ENCODE measurements around the gene GPR15LG.
"Not testable (repeated sequence)": the region's sequence is repeated elsewhere in the genome, so short reads cannot be mapped to it uniquely, and the experiment has no call there.

GPR15LG gene

GRCh38 chr10:84160663-84161362, 12.8 kb upstream of the GPR15LG start:
- in situ Hi-C loops (cut with MboI; ENCODE audit: low pct_unique_long_range_greater_than_20kb, low sequenced_read_pairs) = no loop called here
- no peak for DNase-seq

GRCh38 chr10:84163996-84164395, 9.6 kb upstream of the GPR15LG start:
- no peak for DNase-seq
- in situ Hi-C loops (cut with MboI; ENCODE audit: low pct_unique_long_range_greater_than_20kb, low sequenced_read_pairs) = no loop called here

GRCh38 chr10:84164442-84164841, 9.2 kb upstream of the GPR15LG start:
- in situ Hi-C loops (cut with MboI; ENCODE audit: low pct_unique_long_range_greater_than_20kb, low sequenced_read_pairs) = no loop called here

GRCh38 chr10:84166620-84167288, 6.8 kb upstream of the GPR15LG start:
- DNase-seq = no peak
- in situ Hi-C loops (cut with MboI; ENCODE audit: low pct_unique_long_range_greater_than_20kb, low sequenced_read_pairs) = no loop called here

More at GRCh38 chr10:84164442-84164841, 9.2 kb upstream of the GPR15LG start:
- DNase-seq = no peak

GRCh38 chr10:84167289-84167653, 6.3 kb upstream of the GPR15LG start:
- in situ Hi-C loops (cut with MboI; ENCODE audit: low pct_unique_long_range_greater_than_20kb, low sequenced_read_pairs); DNase-seq: not testable (repeated sequence)

GRCh38 chr10:84168382-84168781, 5.2 kb upstream of the GPR15LG start:
- in situ Hi-C loops (cut with MboI; ENCODE audit: low pct_unique_long_range_greater_than_20kb, low sequenced_read_pairs); DNase-seq: not testable (repeated sequence)

- DNase-seq; in situ Hi-C loops (cut with MboI; ENCODE audit: low pct_unique_long_range_greater_than_20kb, low sequenced_read_pairs): not testable (repeated sequence)
Observed at GRCh38 chr10:84171237-84171636, 2.4 kb upstream of the GPR15LG start.

GRCh38 chr10:84171700-84172466, 1.7 kb upstream of the GPR15LG start:
- DNase-seq; in situ Hi-C loops (cut with MboI; ENCODE audit: low pct_unique_long_range_greater_than_20kb, low sequenced_read_pairs): not testable (repeated sequence)

GRCh38 chr10:84172467-84173356, 889 bp upstream of the GPR15LG start:
- DNase-seq = no peak
- in situ Hi-C loops (cut with MboI; ENCODE audit: low pct_unique_long_range_greater_than_20kb, low sequenced_read_pairs) = no loop called here

GRCh38 chr10:84175436-84175835, 1.8 kb downstream of the GPR15LG start:
- DNase-seq = no peak
- in situ Hi-C loops (cut with MboI; ENCODE audit: low pct_unique_long_range_greater_than_20kb, low sequenced_read_pairs) = no loop called here

GRCh38 chr10:84176351-84176750, 2.8 kb downstream of the GPR15LG start:
- no peak for DNase-seq
- in situ Hi-C loops (cut with MboI; ENCODE audit: low pct_unique_long_range_greater_than_20kb, low sequenced_read_pairs) = no loop called here

GRCh38 chr10:84176836-84177474, 3.4 kb downstream of the GPR15LG start:
- in situ Hi-C loops (cut with MboI; ENCODE audit: low pct_unique_long_range_greater_than_20kb, low sequenced_read_pairs) = no loop called here
- no peak for DNase-seq

- in situ Hi-C loops (cut with MboI; ENCODE audit: low pct_unique_long_range_greater_than_20kb, low sequenced_read_pairs) = no loop called here
- no peak for DNase-seq
Observed at GRCh38 chr10:84177541-84178141, 4.0 kb downstream of the GPR15LG start.

- in situ Hi-C loops (cut with MboI; ENCODE audit: low pct_unique_long_range_greater_than_20kb, low sequenced_read_pairs) = no loop called here
- no peak for DNase-seq
Observed at GRCh38 chr10:84178160-84178609, 4.6 kb downstream of the GPR15LG start.

- in situ Hi-C loops (cut with MboI; ENCODE audit: low pct_unique_long_range_greater_than_20kb, low sequenced_read_pairs) = no loop called here
- DNase-seq = no peak
Observed at GRCh38 chr10:84179059-84179710, 5.6 kb downstream of the GPR15LG start.

GRCh38 chr10:84180386-84180785, 6.8 kb downstream of the GPR15LG start:
- DNase-seq; in situ Hi-C loops (cut with MboI; ENCODE audit: low pct_unique_long_range_greater_than_20kb, low sequenced_read_pairs): not testable (repeated sequence)

- in situ Hi-C loops (cut with MboI; ENCODE audit: low pct_unique_long_range_greater_than_20kb, low sequenced_read_pairs) = no loop called here
Observed at GRCh38 chr10:84181631-84182030, 8.0 kb downstream of the GPR15LG start.

GRCh38 chr10:84184517-84184916, 10.9 kb downstream of the GPR15LG start:
- in situ Hi-C loops (cut with MboI; ENCODE audit: low pct_unique_long_range_greater_than_20kb, low sequenced_read_pairs) = no loop called here
- DNase-seq = no peak

More at GRCh38 chr10:84181631-84182030, 8.0 kb downstream of the GPR15LG start:
- no peak for DNase-seq

All from KBM-7 (cell line).